ENCODE results near the gene PWP2. TPM values are rescaled to one million over a fixed set of nuclear protein-coding genes. Genes with fewer than 3 reads are reported as not detected.

PWP2 gene
- total RNA-seq, 2 donors from 2014 or later, result 38.6 to 51.6 TPM

DNA sequence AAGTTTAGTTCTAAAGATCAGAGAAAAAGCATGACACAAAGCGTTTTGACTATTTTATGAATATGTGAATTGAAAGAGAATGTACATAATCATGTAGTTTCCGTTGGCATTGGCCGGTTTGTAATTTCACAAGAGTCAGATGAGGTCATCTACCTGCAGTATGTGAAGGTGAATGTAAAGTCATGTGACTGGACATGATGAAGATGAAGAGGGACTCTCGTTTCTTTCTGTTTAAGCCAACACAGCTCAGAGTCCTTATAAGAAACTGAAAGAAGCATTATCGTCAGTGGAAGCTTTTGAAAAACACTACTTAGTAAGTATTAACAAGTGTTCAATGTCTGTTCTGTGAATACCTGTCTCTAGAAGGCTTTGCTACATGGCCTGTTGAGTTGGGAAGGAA is 30.9 kb upstream of the PWP2 start:
- peaks cover 5 to 47% of the 10 kb centered on the region in 2 donors for H3K36me3 Mint-ChIP-seq
- peak; percentile 26 to 60 for ATAC-seq

DNA sequence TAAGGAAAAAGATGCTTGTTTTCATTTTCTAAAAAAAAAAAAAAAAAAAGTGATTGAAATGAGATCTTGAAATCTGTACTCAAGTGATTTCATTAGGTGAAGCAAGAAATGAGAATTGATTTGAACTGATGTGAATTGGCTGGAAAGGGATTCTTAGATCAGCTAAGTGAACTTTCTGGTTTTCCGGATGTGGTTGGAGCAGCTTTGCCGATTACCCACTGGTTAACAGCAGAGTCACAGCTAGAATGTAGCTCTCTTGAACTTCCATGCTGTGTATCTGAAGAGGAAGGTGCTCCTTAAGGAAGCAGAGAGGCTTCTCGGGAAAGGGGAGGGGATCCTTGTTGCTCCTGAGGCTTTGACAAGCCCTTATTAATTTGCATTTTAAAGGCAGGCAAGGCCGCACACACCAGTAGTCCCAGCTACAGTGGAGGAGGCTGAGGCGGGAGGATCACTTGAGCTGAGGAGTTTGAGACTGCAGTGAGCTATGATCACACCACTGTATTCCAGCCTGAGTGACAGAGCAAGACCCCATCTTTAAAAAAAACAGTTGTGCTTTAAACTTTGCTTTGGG is 28.7 kb upstream of the PWP2 start:
- peaks cover 12 to 62% of the 10 kb centered on the region in 2 donors for H3K36me3 Mint-ChIP-seq
- DNase-seq (ENCODE audit: low spot score in 2 of 2), result peak in 1 of 2 donors; percentile 16

More for the DNA sequence above, 30.9 kb upstream of the PWP2 start:
- H3K27ac Mint-ChIP-seq, result peak overlapping the region; percentile 36 to 63
- H3K9me3 Mint-ChIP-seq, result no peaks in the 10 kb centered on the region
- DNase-seq (ENCODE audit: low spot score in 2 of 2), result no peak

GRCh38 chr21:44079446-44079845 is 27.8 kb upstream of the PWP2 start:
- Mint-ChIP-seq H3K27ac (peak overlapping the region; percentile 48 to 79), H3K36me3 (peaks cover 14 to 64% of the 10 kb centered on the region in 2 donors), H3K9me3 (no peaks in the 10 kb centered on the region)
- DNase-seq (ENCODE audit: low spot score in 2 of 2) (no peak), ATAC-seq (no peak)

More for the DNA sequence above, 28.7 kb upstream of the PWP2 start:
- Mint-ChIP-seq H3K27ac (peak overlapping the region; percentile 33 to 79), H3K9me3 (no peaks in the 10 kb centered on the region)
- peak; percentile 27 to 48 for ATAC-seq

DNA sequence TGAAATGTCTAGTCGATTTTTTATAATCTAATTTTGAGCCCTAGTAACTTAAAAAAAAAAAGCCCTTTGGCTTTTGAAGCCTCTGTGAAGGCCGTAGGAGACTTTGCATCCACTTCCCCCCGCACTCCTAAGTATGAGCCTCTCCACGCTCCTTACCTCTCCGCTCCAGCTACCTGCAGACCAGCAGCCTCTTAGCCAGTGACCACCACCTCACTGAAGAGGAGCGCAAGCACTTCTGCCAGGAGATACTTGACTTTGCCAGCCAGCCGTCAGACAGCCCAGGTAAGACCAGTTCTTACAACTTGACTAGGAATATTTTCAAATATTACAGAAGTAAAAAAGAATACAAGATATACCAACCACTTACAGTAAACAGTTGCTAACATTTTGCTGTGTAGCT is 27.4 kb upstream of the PWP2 start:
- Mint-ChIP-seq H3K36me3 (peaks cover 17 to 65% of the 10 kb centered on the region in 2 donors), H3K27ac (peak overlapping the region; percentile 46 to 79), H3K9me3 (no peaks in the 10 kb centered on the region)
- DNase-seq (ENCODE audit: low spot score in 2 of 2) (no peak), ATAC-seq (no peak)

DNA sequence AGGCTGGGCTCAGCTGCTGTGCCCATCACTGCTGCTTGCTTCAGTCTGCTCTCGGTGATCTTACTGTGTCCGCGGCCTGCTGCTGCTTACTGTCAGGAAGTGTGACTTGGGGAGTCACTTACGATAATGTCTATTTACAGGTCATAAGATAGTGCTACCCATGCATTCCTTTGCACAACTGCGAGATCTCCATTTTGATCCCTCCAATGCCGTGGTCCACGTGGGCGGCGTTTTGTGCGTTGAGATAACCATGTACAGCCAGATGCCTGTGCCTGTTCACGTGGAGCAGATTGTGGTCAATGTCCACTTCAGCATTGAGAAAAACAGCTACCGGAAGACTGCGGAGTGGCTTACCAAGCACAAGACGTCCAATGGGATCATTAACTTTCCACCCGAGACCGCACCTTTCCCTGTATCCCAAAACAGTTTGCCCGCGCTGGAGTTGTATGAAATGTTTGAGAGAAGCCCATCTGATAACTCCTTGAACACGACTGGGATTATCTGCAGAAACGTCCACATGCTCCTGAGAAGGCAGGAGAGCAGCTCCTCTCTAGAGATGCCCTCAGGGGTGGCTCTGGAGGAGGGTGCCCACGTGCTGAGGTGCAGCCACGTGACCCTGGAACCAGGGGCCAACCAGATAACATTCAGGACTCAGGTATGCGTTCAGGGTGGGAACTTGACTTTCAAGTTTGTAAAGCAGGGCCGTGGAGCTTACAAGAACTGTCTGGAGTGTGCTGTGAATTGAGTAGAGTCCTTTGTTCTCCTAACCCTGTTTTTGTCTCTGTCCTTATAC is 24.4 kb upstream of the PWP2 start:
- Mint-ChIP-seq H3K27ac (peak overlapping the region; percentile 92 to 98), H3K36me3 (peaks cover 23 to 63% of the 10 kb centered on the region in 2 donors), H3K9me3 (no peaks in the 10 kb centered on the region)
- DNase-seq (ENCODE audit: low spot score in 2 of 2) (peak in 1 of 2 donors; percentile 54), ATAC-seq (peak in 1 of 2 donors; percentile 11)

- Mint-ChIP-seq H3K27ac (peak overlapping the region; percentile 92 to 98), H3K36me3 (peaks cover 29 to 70% of the 10 kb centered on the region in 2 donors)
Measured at GRCh38 chr21:44083631-44084291, 23.4 kb upstream of the PWP2 start.

GRCh38 chr21:44084496-44085241 is 22.5 kb upstream of the PWP2 start:
- no peaks in the 10 kb centered on the region for H3K9me3 Mint-ChIP-seq
- H3K27ac Mint-ChIP-seq, result peak overlapping the region; percentile 92 to 98
- DNase-seq (ENCODE audit: low spot score in 2 of 2) (peak in 1 of 2 donors; percentile 44), ATAC-seq (peak in 1 of 2 donors; percentile 19)
- H3K36me3 Mint-ChIP-seq, result peaks cover 38 to 71% of the 10 kb centered on the region in 2 donors

More at GRCh38 chr21:44083631-44084291, 23.4 kb upstream of the PWP2 start:
- ATAC-seq (peak; percentile 81 to 87), DNase-seq (ENCODE audit: low spot score in 2 of 2) (peak; percentile 60 to 70)
- H3K9me3 Mint-ChIP-seq, result no peaks in the 10 kb centered on the region

DNA sequence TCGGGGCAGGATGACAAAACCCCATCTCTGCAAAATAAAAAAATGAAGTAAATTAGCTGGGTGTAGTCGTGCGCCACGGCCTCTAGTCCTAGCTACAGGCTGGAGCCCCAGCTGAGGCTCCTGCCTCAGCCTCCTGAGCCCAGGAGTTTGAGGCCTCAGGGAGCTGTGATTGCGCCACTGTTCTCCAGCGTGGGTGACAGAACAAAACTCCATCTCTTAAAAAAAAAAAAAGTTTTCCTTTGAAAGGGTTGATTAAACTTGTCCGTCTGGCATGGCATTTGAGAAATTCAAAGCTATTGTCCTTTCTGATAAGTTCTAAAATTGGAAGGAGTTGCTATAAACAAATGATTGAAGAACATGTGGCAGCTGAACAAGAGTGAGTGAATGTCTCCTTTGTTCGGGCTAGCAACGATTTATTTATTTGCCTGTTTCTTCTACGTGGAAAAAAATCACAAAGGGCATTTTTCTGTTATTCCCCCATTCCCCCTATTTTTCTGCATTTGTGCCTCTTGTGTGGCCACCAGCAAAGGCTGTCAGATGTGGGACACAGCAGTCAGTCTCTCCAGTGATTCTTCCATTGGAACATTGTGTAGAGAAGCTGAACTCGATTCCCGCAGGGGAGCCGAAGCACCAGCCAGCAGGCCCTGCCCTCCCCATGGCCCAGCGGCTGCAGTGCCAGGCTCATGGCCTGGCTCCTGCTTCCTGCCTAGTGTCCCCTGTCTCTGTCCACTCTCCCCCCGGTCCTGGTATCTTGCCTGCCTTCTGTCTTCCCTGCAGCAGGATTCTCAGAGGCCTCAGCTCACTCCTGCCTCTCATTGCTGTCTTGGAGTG is 21.5 kb upstream of the PWP2 start:
- Mint-ChIP-seq H3K9me3 (no peaks in the 10 kb centered on the region), H3K36me3 (peaks cover 46 to 79% of the 10 kb centered on the region in 2 donors), H3K27ac (peak overlapping the region; percentile 92 to 98)
- no peak for ATAC-seq
- DNase-seq (ENCODE audit: low spot score in 2 of 2), result peak in 1 of 2 donors; percentile 30

- H3K36me3 Mint-ChIP-seq, result peaks cover 40 to 68% of the 10 kb centered on the region in 2 donors
- ATAC-seq (no peak), DNase-seq (ENCODE audit: low spot score in 2 of 2) (peak in 1 of 2 donors; percentile 52)
- H3K9me3 Mint-ChIP-seq, result no peaks in the 10 kb centered on the region
- peak overlapping the region; percentile 92 to 96 for H3K27ac Mint-ChIP-seq
Measured at GRCh38 chr21:44086636-44087425, 20.4 kb upstream of the PWP2 start.

- H3K36me3 Mint-ChIP-seq, result peaks cover 37 to 59% of the 10 kb centered on the region in 2 donors
- ATAC-seq, result no peak
- H3K9me3 Mint-ChIP-seq, result no peaks in the 10 kb centered on the region
- peak overlapping the region; percentile 92 to 96 for H3K27ac Mint-ChIP-seq
- DNase-seq (ENCODE audit: low spot score in 2 of 2), result peak in 1 of 2 donors; percentile 54
Measured at GRCh38 chr21:44087426-44088400, 19.5 kb upstream of the PWP2 start.

GRCh38 chr21:44088401-44088780 is 18.8 kb upstream of the PWP2 start:
- ATAC-seq (no peak), DNase-seq (ENCODE audit: low spot score in 2 of 2) (peak in 1 of 2 donors; percentile 6)
- H3K36me3 Mint-ChIP-seq, result peaks cover 34 to 53% of the 10 kb centered on the region in 2 donors
- peak overlapping the region; percentile 15 to 92 for H3K27ac Mint-ChIP-seq
- no peaks in the 10 kb centered on the region for H3K9me3 Mint-ChIP-seq

- Mint-ChIP-seq H3K9me3 (no peaks in the 10 kb centered on the region), H3K36me3 (peaks cover 34 to 47% of the 10 kb centered on the region in 2 donors), H3K27ac (peak overlapping the region; percentile 89 to 92)
- peak in 1 of 2 donors; percentile 47 for DNase-seq (ENCODE audit: low spot score in 2 of 2)
- ATAC-seq, result peak; percentile 61 to 76
Measured at GRCh38 chr21:44089001-44089911, 17.9 kb upstream of the PWP2 start.

DNA sequence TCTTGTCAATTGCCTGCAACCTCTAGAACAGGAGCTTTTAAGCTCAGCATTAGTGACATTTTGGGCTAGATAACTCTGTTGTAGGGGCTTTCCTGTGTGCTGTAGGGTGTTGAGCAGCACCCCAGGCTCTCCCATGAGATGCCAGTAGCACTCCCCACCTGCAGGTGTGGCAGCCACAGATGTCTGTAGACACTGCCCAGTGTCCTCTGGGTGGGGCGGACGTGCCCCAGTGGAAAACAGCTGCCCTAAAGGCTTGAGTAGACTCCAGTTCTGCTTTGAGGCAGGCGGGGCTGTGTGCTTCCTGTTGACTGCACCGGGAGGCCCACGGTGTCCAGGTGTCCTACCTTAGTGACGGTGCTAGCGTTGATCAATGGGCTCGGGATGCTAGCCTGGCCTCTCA is 16.9 kb upstream of the PWP2 start:
- DNase-seq (ENCODE audit: low spot score in 2 of 2), result peak in 1 of 2 donors; percentile 31
- Mint-ChIP-seq H3K9me3 (no peaks in the 10 kb centered on the region), H3K27ac (peak overlapping the region; percentile 75 to 92), H3K36me3 (peaks cover 24 to 36% of the 10 kb centered on the region in 2 donors)
- ATAC-seq, result no peak

Measured in activated naive CD4-positive, alpha-beta T cell treated with anti-CD3 and anti-CD28 coated beads, Interleukin-2, amount 50 U/mL, for 72 hours (primary cell).